A204.1 (cell line): ENCODE measurements around the gene JDP2.

Experiments
- FAIRE-seq: peaks from 2 replicates; lab custom pipeline; 2012; peaks lifted over from hg19 to GRCh38; lab: Jason Lieb, UNC

Gene JDP2

GRCh38 chr14:75437201-75438143 lies 9.7 kb downstream of the JDP2 start:
- FAIRE-seq = no peak

GRCh38 chr14:75438486-75439080 lies 10.8 kb downstream of the JDP2 start:
- no peak for FAIRE-seq

- FAIRE-seq = no peak
Measured at GRCh38 chr14:75439989-75440388, 12.2 kb downstream of the JDP2 start.

GRCh38 chr14:75440733-75441477 lies 13.1 kb downstream of the JDP2 start:
- FAIRE-seq = no peak

- no peak for FAIRE-seq
Measured at GRCh38 chr14:75441728-75442127, 13.9 kb downstream of the JDP2 start.

- no peak for FAIRE-seq
Measured at GRCh38 chr14:75442166-75442565, 14.3 kb downstream of the JDP2 start.

- FAIRE-seq = no peak
Measured at GRCh38 chr14:75442642-75443041, 14.8 kb downstream of the JDP2 start.

GRCh38 chr14:75443203-75443969 lies 15.6 kb downstream of the JDP2 start:
- no peak for FAIRE-seq

- no peak for FAIRE-seq
Measured at GRCh38 chr14:75445236-75445635, 17.4 kb downstream of the JDP2 start.

- FAIRE-seq = no peak
Measured at GRCh38 chr14:75445963-75446362, 18.1 kb downstream of the JDP2 start.

GRCh38 chr14:75446447-75446846 lies 18.6 kb downstream of the JDP2 start:
- no peak for FAIRE-seq

- FAIRE-seq = no peak
Measured at GRCh38 chr14:75448209-75448608, 20.4 kb downstream of the JDP2 start.

GRCh38 chr14:75449036-75449435 lies 21.2 kb downstream of the JDP2 start:
- FAIRE-seq = no peak

GRCh38 chr14:75449696-75450095 lies 21.9 kb downstream of the JDP2 start:
- FAIRE-seq = no peak

- no peak for FAIRE-seq
Measured at GRCh38 chr14:75450381-75451276, 22.8 kb downstream of the JDP2 start.

- no peak for FAIRE-seq
Measured at GRCh38 chr14:75452324-75452723, 24.5 kb downstream of the JDP2 start.

- FAIRE-seq = no peak
Measured at GRCh38 chr14:75452900-75453816, 25.3 kb downstream of the JDP2 start.

- no peak for FAIRE-seq
Measured at GRCh38 chr14:75453817-75454434, 26.1 kb downstream of the JDP2 start.

GRCh38 chr14:75454963-75455546 lies 27.2 kb downstream of the JDP2 start:
- no peak for FAIRE-seq
